ENCODE measurements around the gene OR5K4.
"Not testable (repeated sequence)": the region's sequence is repeated elsewhere in the genome, so short reads cannot be mapped to it uniquely, and the experiment has no call there.

OR5K4 gene

DNA sequence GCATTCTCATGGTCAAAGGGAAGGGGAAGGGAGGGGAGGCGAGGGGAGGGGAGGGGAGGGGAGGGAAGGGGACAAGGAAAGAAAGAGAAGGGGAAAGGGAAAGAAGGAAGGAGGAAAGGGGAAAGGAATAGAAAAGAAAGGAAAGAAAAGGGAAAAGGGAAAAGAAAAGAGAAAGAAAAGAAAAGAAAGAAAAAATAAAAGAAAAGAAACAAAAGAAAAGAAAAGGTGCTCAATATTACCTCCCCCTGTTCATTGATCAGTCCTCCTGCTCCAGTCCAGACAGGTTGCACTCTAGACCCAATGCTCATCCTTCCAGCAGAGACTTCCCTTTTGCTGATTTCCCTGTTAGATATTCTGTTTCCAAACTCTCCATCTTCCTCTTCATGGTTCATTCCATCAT lies 18.8 kb downstream of the OR5K4 start:
- Histone ChIP-seq H3K9ac (ENCODE audit: low read length) (no peak overlapping the region), H3K9me3 (ENCODE audit: control insufficient read depth, low read length) (no peaks in the 10 kb centered on the region), H3K4me3 (ENCODE audit: low read length) (no peak overlapping the region), H3K36me3 (ENCODE audit: control insufficient read depth, insufficient read depth, low read length, severe bottlenecking) (no peaks in the 10 kb centered on the region), H3K4me1 (ENCODE audit: control insufficient read depth, insufficient read depth, low read length) (no peaks in the 10 kb centered on the region), H3K27me3 (replicated peaks; ENCODE audit: control insufficient read depth, insufficient read depth, low read length) (no peaks in the 10 kb centered on the region)
- no peak for DNase-seq (ENCODE audit: low read depth)

DNA sequence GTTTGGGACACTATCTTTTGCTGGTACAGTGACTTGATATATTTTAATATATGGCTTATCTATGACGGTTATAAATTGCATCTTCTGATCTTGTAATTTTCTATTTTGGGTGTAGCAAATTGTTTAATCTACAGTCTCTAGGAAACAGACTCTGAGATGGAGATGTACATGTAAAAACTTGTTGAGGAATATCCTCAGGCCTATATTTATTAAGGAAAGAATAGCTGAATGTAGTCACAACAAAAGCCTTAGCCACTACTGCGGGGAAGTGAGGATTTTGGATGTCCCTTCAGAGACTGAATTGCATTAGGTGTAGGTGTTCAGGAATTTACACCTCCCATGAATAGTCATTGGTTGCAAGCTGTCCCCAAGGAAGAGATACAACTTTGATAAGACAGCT lies 23.0 kb downstream of the OR5K4 start:
- no peaks in the 10 kb centered on the region for H3K4me1 ChIP-seq (ENCODE audit: control insufficient read depth, insufficient read depth, low read length)
- DNase-seq (ENCODE audit: low read depth), result no peak
- H3K36me3 ChIP-seq (ENCODE audit: control insufficient read depth, insufficient read depth, low read length, severe bottlenecking), result no peaks in the 10 kb centered on the region
- no peak overlapping the region for H3K9ac ChIP-seq (ENCODE audit: low read length)
- no peak overlapping the region for H3K4me3 ChIP-seq (ENCODE audit: low read length)
- H3K9me3 ChIP-seq (ENCODE audit: control insufficient read depth, low read length), result no peaks in the 10 kb centered on the region
- no peaks in the 10 kb centered on the region for H3K27me3 ChIP-seq (replicated peaks; ENCODE audit: control insufficient read depth, insufficient read depth, low read length)

DNA sequence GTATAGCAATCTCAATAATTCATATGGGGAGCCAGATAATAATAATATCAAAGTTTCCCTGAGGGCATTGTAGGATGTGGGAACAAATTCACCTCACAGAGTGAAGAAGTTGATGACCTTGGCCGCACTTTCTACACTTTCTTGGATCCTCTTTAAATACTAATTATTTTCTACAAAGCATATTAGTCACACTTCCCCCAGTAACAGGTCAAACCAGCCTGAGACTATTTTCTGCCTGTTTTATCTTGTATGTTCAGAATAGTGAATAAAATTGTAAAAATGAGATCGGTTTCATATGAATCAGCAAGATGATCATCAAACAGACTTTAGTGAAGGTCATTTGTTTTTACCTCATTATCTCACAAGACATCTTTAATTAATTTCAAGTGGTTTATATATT lies 34.5 kb downstream of the OR5K4 start:
- no peak for DNase-seq (ENCODE audit: low read depth)
- H3K36me3 ChIP-seq (ENCODE audit: control insufficient read depth, insufficient read depth, low read length, severe bottlenecking), result no peaks in the 10 kb centered on the region
- H3K9ac ChIP-seq (ENCODE audit: low read length), result no peak overlapping the region
- no peaks in the 10 kb centered on the region for H3K9me3 ChIP-seq (ENCODE audit: control insufficient read depth, low read length)
- H3K4me3 ChIP-seq (ENCODE audit: low read length), result no peak overlapping the region
- no peaks in the 10 kb centered on the region for H3K27me3 ChIP-seq (replicated peaks; ENCODE audit: control insufficient read depth, insufficient read depth, low read length)
- H3K4me1 ChIP-seq (ENCODE audit: control insufficient read depth, insufficient read depth, low read length), result no peaks in the 10 kb centered on the region

DNA sequence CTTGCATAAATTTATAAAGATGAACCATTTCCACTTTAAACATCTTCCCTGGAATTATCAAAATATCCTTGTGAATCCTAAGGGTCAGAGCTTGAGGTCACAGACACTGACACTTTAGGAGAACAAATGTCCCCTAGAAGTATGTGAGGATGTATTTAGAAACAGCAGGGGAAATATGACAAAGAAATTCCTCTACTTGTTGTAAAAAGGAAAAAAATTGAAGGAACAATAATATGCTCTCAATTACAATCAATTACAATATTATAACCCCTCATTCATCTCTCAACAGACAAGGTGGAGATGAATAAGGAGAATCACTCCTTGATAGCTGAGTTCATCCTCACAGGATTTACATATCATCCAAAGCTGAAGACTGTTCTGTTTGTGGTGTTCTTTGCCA lies 36.7 kb downstream of the OR5K4 start, which contains the start of gene OR5K3:
OR5K3 (plus strand) TSS at position 301 of the 400 bp plus-strand sequence; CDS start at position 301, 0 bp downstream.
- no peaks in the 10 kb centered on the region for H3K9me3 ChIP-seq (ENCODE audit: control insufficient read depth, low read length)
- no peak within 1 kb of the TSS for H3K4me3 ChIP-seq (ENCODE audit: low read length)
- H3K4me1 ChIP-seq (ENCODE audit: control insufficient read depth, insufficient read depth, low read length), result no peaks in the 10 kb centered on the region
- no peaks in the 10 kb centered on the region for H3K27me3 ChIP-seq (replicated peaks; ENCODE audit: control insufficient read depth, insufficient read depth, low read length)
- H3K9ac ChIP-seq (ENCODE audit: low read length), result no peak within 1 kb of the TSS
- DNase-seq (ENCODE audit: low read depth), result no peak
- no peaks in the 10 kb centered on the region for H3K36me3 ChIP-seq (ENCODE audit: control insufficient read depth, insufficient read depth, low read length, severe bottlenecking)

DNA sequence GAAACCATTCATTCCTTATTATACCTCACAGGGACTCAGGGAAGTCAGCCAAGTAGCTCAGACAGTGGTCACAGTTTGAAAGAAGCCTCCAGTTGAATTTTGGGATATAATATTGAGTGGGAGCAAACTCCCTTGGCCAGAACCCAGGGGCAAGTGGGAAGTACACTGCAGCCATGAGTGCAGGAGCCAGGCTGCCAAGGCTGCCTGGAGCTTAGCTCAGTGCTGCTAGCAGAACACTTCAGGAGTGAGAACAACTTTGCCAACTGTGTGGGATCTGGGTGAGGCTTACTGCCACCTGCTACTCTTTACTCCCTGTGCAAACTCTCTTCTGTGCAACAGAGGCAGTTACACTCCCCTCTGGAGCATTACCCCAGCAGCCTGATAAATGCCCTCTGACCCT lies 41.4 kb downstream of the OR5K4 start:
- Histone ChIP-seq H3K36me3 (ENCODE audit: control insufficient read depth, insufficient read depth, low read length, severe bottlenecking) (no peaks in the 10 kb centered on the region), H3K9me3 (ENCODE audit: control insufficient read depth, low read length) (peaks cover 16% of the 10 kb centered on the region), H3K4me3 (ENCODE audit: low read length) (no peak overlapping the region), H3K9ac (ENCODE audit: low read length) (no peak overlapping the region), H3K4me1 (ENCODE audit: control insufficient read depth, insufficient read depth, low read length) (no peaks in the 10 kb centered on the region), H3K27me3 (replicated peaks; ENCODE audit: control insufficient read depth, insufficient read depth, low read length) (no peaks in the 10 kb centered on the region)
- no peak for DNase-seq (ENCODE audit: low read depth)

DNA sequence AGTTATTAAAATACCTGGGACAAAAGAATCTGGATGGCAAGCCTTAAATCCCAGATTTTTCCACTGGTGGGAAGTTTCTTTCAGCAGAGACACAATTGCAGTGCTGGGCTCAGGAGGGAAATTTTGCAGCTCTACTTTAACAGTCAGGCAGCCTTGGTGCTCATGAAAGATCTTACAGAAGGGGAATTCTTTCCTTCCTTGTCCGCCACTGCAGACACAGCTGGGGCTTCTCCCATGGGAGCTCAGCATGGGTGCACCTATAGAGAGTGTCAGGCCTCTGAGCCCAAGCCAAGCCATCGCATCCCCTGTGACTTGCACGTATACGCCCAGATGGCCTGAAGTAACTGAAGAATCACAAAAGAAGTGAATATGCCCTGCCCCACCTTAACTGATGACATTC lies 42.8 kb downstream of the OR5K4 start:
- not testable (repeated sequence) for H3K36me3 ChIP-seq (ENCODE audit: control insufficient read depth, insufficient read depth, low read length, severe bottlenecking); H3K4me3 ChIP-seq (ENCODE audit: low read length); H3K4me1 ChIP-seq (ENCODE audit: control insufficient read depth, insufficient read depth, low read length); DNase-seq (ENCODE audit: low read depth); H3K9ac ChIP-seq (ENCODE audit: low read length); H3K27me3 ChIP-seq (replicated peaks; ENCODE audit: control insufficient read depth, insufficient read depth, low read length)
- peaks cover 16% of the 10 kb centered on the region for H3K9me3 ChIP-seq (ENCODE audit: control insufficient read depth, low read length)

DNA sequence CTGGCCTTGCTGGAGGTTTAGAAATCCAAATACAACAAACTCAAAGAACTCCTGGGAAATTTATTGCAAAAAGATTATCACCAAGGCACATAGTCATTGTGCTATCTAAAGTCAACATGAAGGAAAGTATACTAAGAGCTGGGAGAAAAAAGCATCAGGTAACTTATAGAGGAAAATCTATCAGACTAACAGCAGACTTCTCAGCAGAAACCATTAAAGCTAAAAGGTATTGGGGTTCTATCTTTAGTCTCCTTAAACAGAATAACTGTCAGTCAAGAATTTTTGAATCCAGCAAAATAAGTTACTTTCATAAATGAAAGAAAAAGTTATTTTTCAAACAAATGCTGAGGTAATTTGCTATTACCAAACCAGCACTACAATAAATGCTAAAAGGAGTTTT lies 44.9 kb downstream of the OR5K4 start:
- Histone ChIP-seq H3K4me1 (ENCODE audit: control insufficient read depth, insufficient read depth, low read length) (no peaks in the 10 kb centered on the region), H3K9ac (ENCODE audit: low read length) (no peak overlapping the region), H3K4me3 (ENCODE audit: low read length) (no peak overlapping the region), H3K27me3 (replicated peaks; ENCODE audit: control insufficient read depth, insufficient read depth, low read length) (no peaks in the 10 kb centered on the region), H3K36me3 (ENCODE audit: control insufficient read depth, insufficient read depth, low read length, severe bottlenecking) (no peaks in the 10 kb centered on the region), H3K9me3 (ENCODE audit: control insufficient read depth, low read length) (peaks cover 25% of the 10 kb centered on the region)
- DNase-seq (ENCODE audit: low read depth), result no peak

DNA sequence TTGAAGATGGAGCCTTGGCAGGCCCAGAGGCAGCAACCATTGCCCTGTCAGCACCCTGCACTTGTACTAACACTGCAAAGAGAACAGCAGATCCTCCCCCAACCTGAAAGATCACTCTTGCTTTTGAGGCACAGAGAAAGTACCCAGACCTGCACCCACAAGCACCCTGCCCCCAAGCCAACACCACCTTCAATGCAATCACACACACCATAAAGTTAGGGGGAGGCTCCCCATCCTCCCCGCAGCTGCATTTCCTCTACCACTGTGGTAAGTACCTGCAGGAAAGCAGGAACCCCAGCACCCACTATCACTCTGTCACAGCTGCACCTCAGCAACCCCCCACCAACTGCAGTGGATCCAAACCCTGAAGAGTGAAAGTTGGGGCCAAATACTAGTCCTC lies 48.9 kb downstream of the OR5K4 start:
- Histone ChIP-seq H3K9me3 (ENCODE audit: control insufficient read depth, low read length) (peaks cover 44% of the 10 kb centered on the region), H3K4me3 (ENCODE audit: low read length) (no peak overlapping the region), H3K27me3 (replicated peaks; ENCODE audit: control insufficient read depth, insufficient read depth, low read length) (no peaks in the 10 kb centered on the region), H3K9ac (ENCODE audit: low read length) (no peak overlapping the region), H3K36me3 (ENCODE audit: control insufficient read depth, insufficient read depth, low read length, severe bottlenecking) (no peaks in the 10 kb centered on the region), H3K4me1 (ENCODE audit: control insufficient read depth, insufficient read depth, low read length) (no peaks in the 10 kb centered on the region)
- DNase-seq (ENCODE audit: low read depth), result no peak

DNA sequence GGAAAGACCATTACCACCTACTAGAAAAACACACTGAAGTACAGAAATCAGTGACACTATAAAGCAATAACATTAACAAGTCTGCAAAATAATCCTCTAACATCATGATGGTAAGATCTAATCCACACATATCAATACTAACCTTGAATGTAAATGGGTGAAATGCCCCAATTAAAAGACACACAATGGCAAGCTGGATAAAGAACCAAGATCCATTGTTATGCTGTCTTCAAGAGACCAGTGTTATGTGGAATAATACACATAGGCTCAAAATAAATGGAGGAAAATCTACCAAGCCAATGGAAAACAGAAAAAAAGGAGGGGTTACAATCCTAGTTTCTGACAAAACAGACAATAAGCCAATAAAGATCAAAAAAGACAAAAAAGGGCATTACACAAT lies 50.4 kb downstream of the OR5K4 start:
- Histone ChIP-seq H3K4me1 (ENCODE audit: control insufficient read depth, insufficient read depth, low read length) (no peaks in the 10 kb centered on the region), H3K36me3 (ENCODE audit: control insufficient read depth, insufficient read depth, low read length, severe bottlenecking) (no peaks in the 10 kb centered on the region), H3K9me3 (ENCODE audit: control insufficient read depth, low read length) (peaks cover 35% of the 10 kb centered on the region), H3K4me3 (ENCODE audit: low read length) (no peak overlapping the region), H3K9ac (ENCODE audit: low read length) (no peak overlapping the region), H3K27me3 (replicated peaks; ENCODE audit: control insufficient read depth, insufficient read depth, low read length) (no peaks in the 10 kb centered on the region)
- DNase-seq (ENCODE audit: low read depth), result no peak
